Heart left ventricle (tissue), 13 donors: ENCODE results near the gene ANO2.

Experiments used
- POLR2A ChIP-seq, 2 donors: fragments of 450-650 bp; IDR thresholded peaks; one replicate each; pipeline ENCODE4 v1.6.1; 2017; ENCODE audit warnings: antibody characterized with exemption in 2 of 2, mild to moderate bottlenecking in 2 of 2, moderate library complexity in 2 of 2
- TF ChIP-seq, protein P1 (sequence below), 12 donors: fragments of 200-600 bp; sonication (generic) in 4 of 12; IDR thresholded peaks; one replicate each; pipeline versions ENCODE4 v1.5.0 to v1.8.0; 2018 to 2022; ENCODE audit warnings: antibody characterized with exemption in 12 of 12, mild to moderate bottlenecking in 5 of 12
- donor health status: ischemic (EF 13 %, LVEDD 7.1; RV severe dilation, severe dysfunction).
- donor health status: DM: no; HTN: yes; CAD: no.
- donor health status: DM: no; HTN: no; CAD: no.
- donor health status: ischemic (EF 25% LVEDD 6.9; RV normal size, moderate dysfunction).
- donor health status: ischemic (EF 25% LVEDD 5.7; RV mildly dilated, moderate dysfunction).
- donor health status: ischemic (EF 35%, LVEDD 5.7; RV mildly dilated, moderate dysfunction).
- donor health status: nonischemic (EF 11% LVEDD 7.7; RV severe dilation, severe dysfunction).
- donor health status: DM: yes; HTN: yes; CAD: no.
- donor health status: PGD.
- donor health status: ischemic (EF 29% LVEDD 5.4; RV normal size, mild dysfunction).
- donor health status: nonischemic (EF 23%, LVEDD 6.1; RV moderate dilation, normal function).

DNA sequence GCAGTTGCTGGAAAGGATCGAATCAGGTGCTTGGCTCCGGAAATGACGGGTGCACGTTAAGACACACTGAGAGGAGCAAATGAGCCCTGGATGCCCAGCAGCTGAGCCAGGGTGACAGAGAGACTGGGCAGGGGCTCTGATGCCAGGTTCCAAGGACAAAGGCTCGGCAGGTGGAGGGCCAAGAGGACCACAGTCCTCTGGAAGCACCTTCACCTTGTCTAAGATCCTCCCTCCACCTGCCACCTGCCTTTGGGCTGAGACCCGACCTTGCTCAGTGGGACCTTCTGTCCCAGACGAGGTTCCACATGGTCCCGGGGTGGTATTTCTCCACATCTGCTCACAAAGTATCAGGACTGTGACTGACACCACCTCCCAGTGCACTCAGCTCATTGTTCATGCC, 1.0 kb downstream of the ANO2 start:
- TF ChIP-seq, protein P1, sequence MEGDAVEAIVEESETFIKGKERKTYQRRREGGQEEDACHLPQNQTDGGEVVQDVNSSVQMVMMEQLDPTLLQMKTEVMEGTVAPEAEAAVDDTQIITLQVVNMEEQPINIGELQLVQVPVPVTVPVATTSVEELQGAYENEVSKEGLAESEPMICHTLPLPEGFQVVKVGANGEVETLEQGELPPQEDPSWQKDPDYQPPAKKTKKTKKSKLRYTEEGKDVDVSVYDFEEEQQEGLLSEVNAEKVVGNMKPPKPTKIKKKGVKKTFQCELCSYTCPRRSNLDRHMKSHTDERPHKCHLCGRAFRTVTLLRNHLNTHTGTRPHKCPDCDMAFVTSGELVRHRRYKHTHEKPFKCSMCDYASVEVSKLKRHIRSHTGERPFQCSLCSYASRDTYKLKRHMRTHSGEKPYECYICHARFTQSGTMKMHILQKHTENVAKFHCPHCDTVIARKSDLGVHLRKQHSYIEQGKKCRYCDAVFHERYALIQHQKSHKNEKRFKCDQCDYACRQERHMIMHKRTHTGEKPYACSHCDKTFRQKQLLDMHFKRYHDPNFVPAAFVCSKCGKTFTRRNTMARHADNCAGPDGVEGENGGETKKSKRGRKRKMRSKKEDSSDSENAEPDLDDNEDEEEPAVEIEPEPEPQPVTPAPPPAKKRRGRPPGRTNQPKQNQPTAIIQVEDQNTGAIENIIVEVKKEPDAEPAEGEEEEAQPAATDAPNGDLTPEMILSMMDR (IDR thresholded peaks at IDR 0.05): no peak
- no peak for TF ChIP-seq POLR2A (IDR thresholded peaks at IDR 0.05)
